CD4-positive, alpha-beta T cell (primary cell): ENCODE measurements around the gene MTSS2. TPM values are rescaled to one million over a fixed set of nuclear protein-coding genes. Genes with fewer than 3 reads are reported as not detected.

Experiments used
- ATAC-seq: fragments of 200-7000 bp; cut with Tn5 transposase; one replicate; pipeline ENCODE4 v1.10.0; 2022; ENCODE audit warnings: mild to moderate bottlenecking; ENCODE audit not compliant: poor library complexity
- CTCF ChIA-PET: fragments of 350-600 bp; sonication (Branson Sonifier 250); formaldehyde crosslinking; loops from one replicate; lab custom pipeline; 2021; ENCODE audit warnings: antibody characterized with exemption, inconsistent platforms; lab: Charles Lee
- POLR2A ChIA-PET: fragments of 350-600 bp; sonication (Branson Sonifier 250); formaldehyde crosslinking; loops from one replicate; lab custom pipeline; 2021; ENCODE audit warnings: antibody characterized with exemption, inconsistent platforms; lab: Charles Lee
- DNase-seq, 14 experiments: peaks; one replicate each; pipeline ENCODE4 v3.0.0-alpha.2; 2013 to 2020; ENCODE audit warnings: mixed read lengths in 2 of 14
- H3K27ac ChIP-seq, 2 donors: one replicate each; pipeline versions ENCODE4 v1.5.1 to v1.7.0; 2013; ENCODE audit warnings: low read length in 2 of 2, low read depth in 1 of 2, mild to moderate bottlenecking in 1 of 2
- H3K27me3 ChIP-seq, 2 experiments: 1 replicate in 1 of 2; 2 replicates in 1 of 2; pipeline versions ENCODE4 v1.6.1 to v1.7.0; 2013; ENCODE audit warnings: low read length in 2 of 2, control low read depth in 1 of 2, mild to moderate bottlenecking in 1 of 2, moderate library complexity in 1 of 2; ENCODE audit not compliant: insufficient read depth in 2 of 2, control insufficient read depth in 1 of 2
- H3K36me3 ChIP-seq: one replicate; pipeline ENCODE4 v1.6.1; 2013; ENCODE audit warnings: low read length, control low read depth; ENCODE audit not compliant: insufficient read depth
- H3K4me1 ChIP-seq: one replicate; pipeline ENCODE4 v1.6.1; 2013; ENCODE audit warnings: low read length, control low read depth; ENCODE audit not compliant: insufficient read depth
- H3K4me3 ChIP-seq: one replicate; pipeline ENCODE4 v1.5.1; 2013; ENCODE audit warnings: mild to moderate bottlenecking, low read length, moderate library complexity
- H3K9me3 ChIP-seq, 2 experiments: 1 replicate in 1 of 2; 2 replicates in 1 of 2; pipeline versions ENCODE4 v1.6.1 to v1.7.0; 2013; ENCODE audit warnings: low read length in 2 of 2, mild to moderate bottlenecking in 2 of 2, control low read depth in 1 of 2, moderate library complexity in 1 of 2; ENCODE audit not compliant: control insufficient read depth in 1 of 2, insufficient read depth in 1 of 2
- H3K27ac Mint-ChIP-seq: one replicate; pipeline ENCODE4 v1.8.0; 2020; ENCODE audit warnings: mixed read lengths
- H3K27me3 Mint-ChIP-seq: one replicate; pipeline ENCODE4 v1.8.0; 2021; ENCODE audit warnings: mixed read lengths
- H3K36me3 Mint-ChIP-seq: one replicate; pipeline ENCODE4 v1.8.0; 2021; ENCODE audit warnings: low read depth, mixed read lengths
- H3K4me1 Mint-ChIP-seq: one replicate; pipeline ENCODE4 v1.8.0; 2021; ENCODE audit warnings: low read depth, mixed read lengths
- H3K4me3 Mint-ChIP-seq: one replicate; pipeline ENCODE4 v1.8.0; 2020; ENCODE audit warnings: mild to moderate bottlenecking, mixed read lengths
- H3K9me3 Mint-ChIP-seq: one replicate; pipeline ENCODE4 v1.8.0; 2020; ENCODE audit warnings: mixed read lengths
- intact Hi-C, 2 experiments: fragments of 100-400 bp; cut with DNase I in 1 of 2; cut with micrococcal nuclease in 1 of 2; formaldehyde crosslinking; loops; one replicate each; pipeline versions ENCODE4 v1.15.1 to v1.9.0; 2023 to 2025; cut with DNase I, micrococcal nuclease
- total RNA-seq, 174 experiments: library from RNA in 2 of 174; stranded (reverse) in 2 of 174; gene quantifications; one replicate each; pipeline ENCODE4 v1.2.3 and lab custom pipeline; 2021 to 2026
- TF ChIP-seq, protein P1 (sequence below): fragments of 200-600 bp; IDR thresholded peaks from one replicate; pipeline ENCODE4 v1.8.0; 2022; ENCODE audit warnings: antibody characterized with exemption, mild to moderate bottlenecking

Gene MTSS2
- total RNA-seq, 2 experiments from 2014 or later = 15.4 to 16.4 TPM

GRCh38 chr16:70723740-70724145 lies 37.9 kb upstream of the MTSS2 start:
- TF ChIP-seq, protein P1, sequence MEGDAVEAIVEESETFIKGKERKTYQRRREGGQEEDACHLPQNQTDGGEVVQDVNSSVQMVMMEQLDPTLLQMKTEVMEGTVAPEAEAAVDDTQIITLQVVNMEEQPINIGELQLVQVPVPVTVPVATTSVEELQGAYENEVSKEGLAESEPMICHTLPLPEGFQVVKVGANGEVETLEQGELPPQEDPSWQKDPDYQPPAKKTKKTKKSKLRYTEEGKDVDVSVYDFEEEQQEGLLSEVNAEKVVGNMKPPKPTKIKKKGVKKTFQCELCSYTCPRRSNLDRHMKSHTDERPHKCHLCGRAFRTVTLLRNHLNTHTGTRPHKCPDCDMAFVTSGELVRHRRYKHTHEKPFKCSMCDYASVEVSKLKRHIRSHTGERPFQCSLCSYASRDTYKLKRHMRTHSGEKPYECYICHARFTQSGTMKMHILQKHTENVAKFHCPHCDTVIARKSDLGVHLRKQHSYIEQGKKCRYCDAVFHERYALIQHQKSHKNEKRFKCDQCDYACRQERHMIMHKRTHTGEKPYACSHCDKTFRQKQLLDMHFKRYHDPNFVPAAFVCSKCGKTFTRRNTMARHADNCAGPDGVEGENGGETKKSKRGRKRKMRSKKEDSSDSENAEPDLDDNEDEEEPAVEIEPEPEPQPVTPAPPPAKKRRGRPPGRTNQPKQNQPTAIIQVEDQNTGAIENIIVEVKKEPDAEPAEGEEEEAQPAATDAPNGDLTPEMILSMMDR = no peak
- CTCF ChIA-PET = no interaction called here

DNA sequence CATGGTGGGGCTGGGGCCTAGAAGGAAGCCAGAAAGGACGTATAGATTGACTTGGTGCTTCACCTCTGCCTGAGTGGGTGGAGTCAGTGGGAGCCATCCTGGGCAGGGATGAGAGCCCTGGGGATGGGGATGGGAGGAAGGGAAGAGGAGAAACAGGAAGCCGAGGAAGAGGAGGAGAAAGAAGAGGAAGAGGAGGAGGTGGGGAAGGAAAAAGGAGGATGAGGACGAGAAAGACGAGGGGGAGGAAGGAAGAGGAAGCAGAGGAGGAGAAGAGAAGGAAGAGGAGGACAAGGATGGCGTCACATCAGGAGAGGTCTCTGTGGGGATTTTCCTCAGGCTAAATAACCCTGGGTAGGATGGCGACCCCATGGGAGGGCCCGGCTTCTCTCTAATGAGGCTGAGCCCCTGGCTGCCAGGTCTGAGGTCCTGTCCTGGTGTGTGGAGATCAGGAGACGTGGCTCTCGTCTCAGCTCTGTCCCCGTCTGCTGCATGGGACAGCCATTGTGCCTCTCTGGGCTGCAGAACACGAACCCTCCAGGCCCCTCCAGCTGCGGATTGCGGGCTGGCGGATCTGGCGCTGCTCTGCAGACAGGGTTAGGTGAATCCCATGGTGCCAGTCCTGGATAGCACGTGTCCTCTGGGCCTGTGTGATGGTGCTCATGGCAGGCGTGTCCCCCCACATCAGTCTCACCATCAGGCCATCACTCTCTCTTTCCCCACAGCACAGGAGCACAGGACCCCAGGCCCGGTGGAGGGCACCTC lies 35.5 kb upstream of the MTSS2 start:
- Histone ChIP-seq H3K27me3 (no peaks in the 10 kb centered on the region), H3K4me3 (no peak overlapping the region), H3K27ac (no peak overlapping the region), H3K36me3 (peaks cover 26% of the 10 kb centered on the region), H3K4me1 (no peaks in the 10 kb centered on the region), H3K9me3 (no peaks in the 10 kb centered on the region)
- POLR2A ChIA-PET = no interaction called here
- Mint-ChIP-seq H3K27me3 (no peaks in the 10 kb centered on the region), H3K36me3 (peaks cover 46% of the 10 kb centered on the region), H3K27ac (no peak overlapping the region), H3K4me3 (no peak overlapping the region), H3K9me3 (no peaks in the 10 kb centered on the region), H3K4me1 (no peaks in the 10 kb centered on the region)
- TF ChIP-seq, protein P1 = no peak
- CTCF ChIA-PET = no interaction called here
- no peak for DNase-seq
- intact Hi-C loops = no loop called here
- no peak for ATAC-seq

More at GRCh38 chr16:70723740-70724145, 37.9 kb upstream of the MTSS2 start:
- POLR2A ChIA-PET = interaction anchor here (0.6 kb wide), 1 partner anchor 1396 kb away, joined by 3 read pairs; no protein-coding TSS in a partner anchor
- Mint-ChIP-seq H3K27ac (no peak overlapping the region), H3K27me3 (no peaks in the 10 kb centered on the region), H3K4me3 (no peak overlapping the region), H3K36me3 (peaks cover 53% of the 10 kb centered on the region), H3K4me1 (no peaks in the 10 kb centered on the region), H3K9me3 (no peaks in the 10 kb centered on the region)
- ATAC-seq (no peak), DNase-seq (no peak)
- intact Hi-C loops = no loop called here
- H3K4me1 ChIP-seq = no peaks in the 10 kb centered on the region
- H3K4me3 ChIP-seq = no peak overlapping the region
- no peaks in the 10 kb centered on the region for H3K9me3 ChIP-seq
- H3K27me3 ChIP-seq = no peaks in the 10 kb centered on the region
- H3K27ac ChIP-seq = no peak overlapping the region
- peaks cover 36% of the 10 kb centered on the region for H3K36me3 ChIP-seq

DNA sequence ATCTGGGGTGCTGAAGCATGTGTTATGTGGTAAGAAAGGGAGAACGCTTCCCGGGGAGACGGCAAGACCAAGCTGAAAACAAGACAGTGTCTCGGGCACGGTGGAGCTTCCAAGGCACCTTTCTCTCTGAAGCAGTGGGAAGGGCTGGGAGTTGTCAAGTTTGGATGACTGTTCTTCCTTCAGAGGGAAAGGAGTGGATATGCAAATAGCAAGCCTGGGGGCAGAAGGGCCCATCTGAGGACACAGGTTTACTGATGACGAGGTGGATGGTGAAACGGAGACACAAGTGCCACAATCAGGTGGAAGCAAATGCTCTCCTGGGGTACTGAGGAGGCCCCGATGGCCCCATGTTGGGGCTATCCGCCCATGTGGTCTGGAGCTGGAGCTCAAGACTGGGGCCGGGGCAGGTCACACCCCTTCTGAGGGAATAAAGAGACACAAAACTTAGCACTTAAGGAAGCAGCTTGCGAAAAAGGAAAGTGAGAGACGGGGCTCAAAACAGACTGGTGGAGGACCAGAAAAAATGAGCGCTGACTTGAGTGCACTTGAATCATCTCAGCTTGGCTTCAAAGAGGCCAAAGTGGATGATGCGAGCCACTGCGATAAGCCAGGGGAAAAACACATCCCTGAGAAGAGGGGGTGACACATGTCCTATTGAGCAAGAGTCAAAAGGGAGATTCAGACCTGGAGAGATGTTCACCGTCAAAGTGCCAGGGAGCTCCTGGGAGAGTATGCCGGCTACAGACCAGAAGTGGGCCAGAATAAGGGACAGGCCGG lies 34.8 kb upstream of the MTSS2 start:
- Mint-ChIP-seq H3K36me3 (peaks cover 46% of the 10 kb centered on the region), H3K4me3 (no peak overlapping the region), H3K9me3 (no peaks in the 10 kb centered on the region), H3K27me3 (no peaks in the 10 kb centered on the region), H3K27ac (no peak overlapping the region), H3K4me1 (no peaks in the 10 kb centered on the region)
- ATAC-seq (no peak), DNase-seq (no peak)
- peaks cover 26% of the 10 kb centered on the region for H3K36me3 ChIP-seq
- H3K9me3 ChIP-seq = no peaks in the 10 kb centered on the region
- H3K4me3 ChIP-seq = no peak overlapping the region
- intact Hi-C loops = no loop called here
- POLR2A ChIA-PET = no interaction called here
- H3K4me1 ChIP-seq = no peaks in the 10 kb centered on the region
- TF ChIP-seq, protein P1 = no peak
- H3K27ac ChIP-seq = no peak overlapping the region
- CTCF ChIA-PET = no interaction called here
- no peaks in the 10 kb centered on the region for H3K27me3 ChIP-seq
